Activated CD8-positive, alpha-beta memory T cell treated with anti-CD3 and anti-CD28 coated beads for 36 hours (primary cell): ENCODE results near the gene HOXA7. TPM values are rescaled to one million over a fixed set of nuclear protein-coding genes. Genes with fewer than 3 reads are reported as not detected.

Source experiments
- CTCF ChIA-PET: fragments of 350-600 bp; sonication (Branson Sonifier 250); formaldehyde crosslinking; loops from one replicate; lab custom pipeline; 2021; ENCODE audit warnings: antibody characterized with exemption; lab: Charles Lee
- POLR2A ChIA-PET: fragments of 350-600 bp; sonication (Branson Sonifier 250); formaldehyde crosslinking; loops from one replicate; lab custom pipeline; 2021; ENCODE audit warnings: antibody characterized with exemption; lab: Charles Lee
- total RNA-seq, 2 experiments: library from RNA; stranded (reverse); gene quantifications; one replicate each; pipeline ENCODE4 v1.2.3, GENCODE V29; 2021

The HOXA7 gene
- total RNA-seq, 2 experiments from 2014 or later: not detected

DNA sequence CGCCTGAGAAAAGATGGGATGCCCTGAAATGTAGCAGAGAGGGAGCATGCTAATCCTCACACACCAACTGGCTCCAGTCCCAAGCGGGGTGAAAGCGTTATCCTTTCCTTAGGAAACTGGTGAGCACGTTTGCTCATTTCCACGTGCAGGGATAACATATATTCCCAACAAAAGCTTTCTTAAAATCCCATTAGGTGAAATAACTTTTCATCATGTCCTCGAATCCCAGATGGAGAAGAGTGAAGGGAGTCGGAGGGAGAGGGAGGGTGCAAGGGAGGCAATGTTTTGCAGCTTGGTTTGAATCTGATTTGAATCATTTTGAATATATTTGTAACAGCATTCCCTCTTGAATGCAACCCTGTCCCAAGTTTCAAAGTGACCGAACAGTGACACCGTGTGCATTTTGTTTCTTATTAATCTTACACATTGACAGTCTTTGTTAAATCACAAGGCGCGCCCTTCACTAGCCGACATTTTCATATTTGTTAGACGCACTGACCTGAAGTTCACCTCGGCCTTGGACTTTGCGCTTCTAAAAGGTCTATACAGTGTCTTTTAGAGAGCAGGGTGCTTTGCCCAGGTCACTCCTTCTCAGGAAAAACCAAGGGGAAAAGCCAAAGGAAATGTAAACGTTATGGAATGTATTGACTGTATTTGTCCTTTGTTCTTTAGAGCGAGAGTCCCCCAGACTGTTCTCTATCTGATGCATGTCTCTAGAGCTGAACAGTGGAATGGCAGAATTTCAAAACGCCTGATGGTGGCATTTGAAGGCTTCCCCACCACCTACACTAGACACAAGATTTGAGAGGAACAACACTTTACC is 22.9 kb downstream of the HOXA7 start:
- CTCF ChIA-PET: no interaction called here
- POLR2A ChIA-PET: no interaction called here

DNA sequence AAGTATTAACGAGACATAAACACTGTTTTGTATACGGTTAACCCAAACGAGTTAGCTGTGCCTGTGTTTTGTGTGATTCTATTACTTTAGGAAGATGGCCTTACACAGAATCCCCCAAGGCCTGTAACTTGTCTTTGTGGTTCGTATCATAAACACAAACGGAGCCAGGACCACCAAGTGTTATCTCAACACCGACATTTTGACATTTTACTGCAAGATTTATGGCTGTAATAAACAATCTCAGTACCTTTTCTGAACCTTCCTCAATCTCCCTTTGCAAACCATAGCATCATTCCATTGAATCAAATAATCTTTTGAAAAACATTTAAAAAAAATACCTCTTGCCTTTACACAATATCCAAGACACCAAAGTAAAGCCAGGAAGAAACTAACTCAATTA is 23.5 kb downstream of the HOXA7 start:
- ChIA-PET POLR2A (no interaction called here), CTCF (no interaction called here)

DNA sequence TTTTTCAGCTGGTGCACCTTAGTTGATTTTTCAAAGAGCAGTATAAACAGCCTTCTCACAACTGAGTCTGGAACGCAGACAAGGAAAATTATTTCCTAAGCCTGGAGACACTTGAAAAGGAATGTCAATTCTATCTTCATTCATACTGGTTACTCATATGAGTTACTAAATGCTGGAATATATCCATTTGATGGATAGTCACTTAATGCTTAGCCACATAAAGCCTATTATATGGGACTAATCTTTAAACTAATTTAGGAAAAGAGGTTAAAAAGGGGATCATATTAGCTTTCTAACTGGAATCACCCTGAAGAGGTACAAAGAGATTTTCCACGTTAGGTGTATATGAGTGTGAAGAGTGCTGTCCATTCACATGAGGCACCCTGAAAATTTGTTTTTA is 24.3 kb downstream of the HOXA7 start:
- ChIA-PET CTCF (interaction anchor here (1.7 kb wide), 1 partner anchor 29 kb away, joined by 4 read pairs; no protein-coding TSS in a partner anchor), POLR2A (no interaction called here)

DNA sequence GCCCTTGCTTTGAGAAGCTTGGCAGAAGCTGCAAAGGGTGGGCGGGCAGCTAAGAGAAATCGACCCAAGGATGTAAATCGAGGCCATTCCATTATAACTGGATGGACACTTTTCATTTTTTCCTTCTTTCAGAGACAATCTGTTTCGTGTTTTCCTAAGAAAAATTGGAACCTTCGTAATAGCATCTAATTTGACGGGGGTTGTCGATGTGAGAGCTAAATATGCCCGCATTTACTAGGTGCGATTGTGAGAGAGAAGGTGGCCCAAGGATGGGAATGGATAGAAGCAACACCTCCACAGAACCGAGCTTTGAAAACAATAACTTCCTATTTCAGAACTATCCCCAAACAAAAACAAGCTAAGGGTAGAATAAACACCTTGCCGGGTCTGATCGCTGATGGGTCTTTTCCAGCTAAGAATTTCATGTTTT is 25.1 kb downstream of the HOXA7 start:
- ChIA-PET POLR2A (interaction anchor here (1.0 kb wide), 1 partner anchor 11 kb away, joined by 6 read pairs; no protein-coding TSS in a partner anchor), CTCF (interaction anchor here (1.5 to 1.7 kb wide), 2 partner anchors 20 to 29 kb away, joined by 4 read pairs; no protein-coding TSS in a partner anchor)

DNA sequence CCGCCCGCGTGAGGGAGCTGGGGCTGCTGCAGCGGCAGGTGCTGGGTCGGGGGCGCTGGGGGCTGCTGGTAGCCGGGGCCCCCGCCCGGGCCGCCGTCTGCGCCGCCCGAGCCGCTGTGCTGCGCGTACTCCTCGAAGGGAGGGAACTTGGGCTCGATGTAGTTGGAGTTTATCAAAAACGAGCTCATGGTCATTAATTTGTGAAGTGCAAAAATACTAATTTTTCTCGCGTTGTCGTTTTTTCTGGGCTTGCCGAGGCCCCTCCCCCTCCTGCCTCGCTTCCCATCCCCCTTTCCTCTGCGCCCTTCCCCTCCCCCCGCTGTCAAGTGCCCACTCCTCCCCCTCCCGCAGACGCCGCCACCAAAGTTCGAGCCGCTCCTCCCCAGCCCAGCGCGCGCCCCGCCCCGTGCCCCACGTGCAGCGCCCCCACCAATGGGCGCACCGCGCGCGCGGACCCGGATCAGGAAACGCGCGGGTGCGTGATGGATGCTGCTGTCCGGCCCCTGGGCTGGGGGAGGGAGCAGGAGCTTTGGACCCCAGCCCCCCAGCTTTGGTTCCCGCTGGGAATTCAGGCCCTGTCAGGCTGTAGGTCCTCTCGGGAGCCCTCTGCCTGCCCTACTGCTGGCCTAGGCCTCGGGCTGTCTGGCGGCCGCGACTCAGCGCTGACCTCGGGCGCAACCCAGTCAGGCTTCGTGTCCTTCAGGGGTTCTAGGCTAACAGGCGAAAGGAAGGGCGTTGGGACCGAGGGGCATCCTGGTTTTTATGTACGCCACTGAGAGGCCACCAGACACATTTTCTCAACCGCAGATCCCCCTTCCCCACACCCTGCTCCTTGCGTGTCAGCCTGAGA is 25.7 kb downstream of the HOXA7 start, which contains the start of gene HOXA4:
Gene HOXA4, minus strand, starts transcription at position 218 of the 850 bp plus-strand sequence. Its CDS starts 24 bp downstream, at position 194.
- ChIA-PET CTCF (interaction anchor here (1.5 to 1.7 kb wide), 2 partner anchors 20 to 30 kb away, joined by 4 read pairs; no protein-coding TSS in a partner anchor), POLR2A (interaction anchor here (1.0 kb wide), 1 partner anchor 10 kb away, joined by 6 read pairs; no protein-coding TSS in a partner anchor)

DNA sequence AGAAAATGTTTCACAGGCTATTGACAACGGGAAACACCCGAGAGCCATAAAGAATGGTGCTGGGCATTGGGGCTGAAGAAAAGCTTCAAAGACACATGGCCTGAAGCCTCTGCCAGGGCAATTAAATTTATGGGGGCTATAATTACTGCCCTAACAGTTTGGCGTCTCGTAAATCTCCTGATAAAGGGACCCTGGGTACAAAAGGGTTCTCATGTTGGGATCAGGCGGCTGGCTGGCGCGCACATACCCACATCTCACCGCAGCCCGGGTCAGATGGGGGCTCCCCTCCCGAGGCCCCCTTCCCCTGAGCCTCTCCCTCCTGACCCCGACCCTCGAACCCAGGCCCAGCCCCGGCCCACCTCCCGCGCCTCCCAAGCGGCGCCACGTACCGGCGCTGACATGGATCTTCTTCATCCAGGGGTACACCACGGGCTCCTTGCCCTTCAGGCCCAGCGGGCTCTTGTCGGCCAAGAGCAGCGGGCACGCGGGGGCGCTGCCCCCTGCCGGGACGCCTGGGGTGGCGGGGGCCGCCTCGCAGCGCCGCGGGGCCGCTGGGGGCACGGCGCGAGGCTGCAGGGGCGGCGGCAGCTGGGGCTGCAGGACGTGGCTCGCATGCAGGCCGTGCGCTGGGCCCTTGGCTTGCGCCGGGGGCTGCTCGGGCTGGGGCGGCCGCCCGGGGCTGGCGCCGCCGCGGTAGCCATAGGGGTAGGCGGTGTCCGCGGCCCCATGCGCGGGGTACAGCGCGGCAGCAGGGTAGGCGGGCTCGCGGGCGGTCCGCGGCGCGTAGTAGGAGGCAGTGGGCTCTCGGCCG is 26.5 kb downstream of the HOXA7 start:
- ChIA-PET CTCF (no interaction called here), POLR2A (no interaction called here)

DNA sequence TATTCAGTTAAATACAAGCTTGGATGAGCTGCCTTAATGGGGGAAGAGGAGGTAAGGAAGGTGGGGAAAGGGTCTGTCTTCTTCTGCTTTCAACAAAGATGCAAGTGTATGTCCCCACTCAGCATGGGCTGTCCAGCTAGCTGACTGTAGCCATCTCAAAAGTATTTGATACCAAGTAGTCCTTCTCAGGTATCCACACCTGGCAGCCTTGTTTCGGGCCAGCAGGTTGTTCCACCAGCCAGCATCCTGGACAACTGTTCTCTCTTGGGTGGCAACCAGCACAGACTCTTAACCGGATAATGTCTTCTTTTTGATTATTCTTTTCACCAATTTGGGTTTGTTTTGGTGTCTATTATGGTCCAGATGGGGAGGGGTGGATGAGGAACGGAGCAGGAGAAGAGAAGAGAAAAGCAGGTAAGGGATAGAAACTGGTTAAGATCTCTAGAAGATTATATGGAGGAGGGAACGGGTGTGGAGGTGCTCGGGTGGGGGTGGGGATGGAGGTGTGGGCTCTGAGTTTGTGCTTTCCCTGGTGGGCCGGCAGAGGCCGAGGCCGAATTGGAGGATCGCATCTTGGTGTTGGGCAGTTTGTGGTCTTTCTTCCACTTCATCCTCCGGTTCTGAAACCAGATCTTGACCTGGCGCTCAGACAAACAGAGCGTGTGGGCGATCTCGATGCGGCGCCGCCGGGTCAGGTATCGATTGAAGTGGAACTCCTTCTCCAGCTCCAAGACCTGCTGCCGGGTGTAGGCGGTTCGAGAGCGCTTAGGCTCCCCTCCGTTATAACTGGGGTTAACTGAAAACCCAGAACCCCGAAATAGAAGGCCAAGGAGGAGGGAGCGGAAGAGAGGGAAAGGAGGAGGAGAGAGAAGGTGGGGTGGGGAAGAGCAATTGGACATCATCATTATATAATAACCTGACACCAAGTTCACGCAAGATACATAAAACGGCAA is 27.4 kb downstream of the HOXA7 start:
- ChIA-PET POLR2A (no interaction called here), CTCF (no interaction called here)

DNA sequence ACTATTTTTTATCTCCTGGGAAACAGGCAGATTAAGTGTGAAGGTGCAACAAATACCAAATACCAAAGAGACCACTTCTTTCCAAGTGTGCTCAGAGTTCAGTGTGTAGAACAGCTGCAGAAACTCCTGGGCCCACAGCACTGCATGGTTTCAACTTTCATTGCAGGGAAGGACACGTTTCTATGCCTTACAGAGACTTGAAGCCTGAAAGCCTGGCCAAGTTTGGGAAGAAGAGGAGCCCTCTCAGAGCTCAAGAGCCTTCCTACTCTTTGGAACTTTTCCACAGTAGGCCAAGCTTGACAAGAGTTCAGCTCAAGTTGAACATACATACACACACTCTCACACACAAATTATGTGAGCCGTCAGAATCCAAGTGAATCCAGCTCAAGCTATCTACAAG is 28.4 kb downstream of the HOXA7 start:
- CTCF ChIA-PET: no interaction called here
- POLR2A ChIA-PET: no interaction called here

DNA sequence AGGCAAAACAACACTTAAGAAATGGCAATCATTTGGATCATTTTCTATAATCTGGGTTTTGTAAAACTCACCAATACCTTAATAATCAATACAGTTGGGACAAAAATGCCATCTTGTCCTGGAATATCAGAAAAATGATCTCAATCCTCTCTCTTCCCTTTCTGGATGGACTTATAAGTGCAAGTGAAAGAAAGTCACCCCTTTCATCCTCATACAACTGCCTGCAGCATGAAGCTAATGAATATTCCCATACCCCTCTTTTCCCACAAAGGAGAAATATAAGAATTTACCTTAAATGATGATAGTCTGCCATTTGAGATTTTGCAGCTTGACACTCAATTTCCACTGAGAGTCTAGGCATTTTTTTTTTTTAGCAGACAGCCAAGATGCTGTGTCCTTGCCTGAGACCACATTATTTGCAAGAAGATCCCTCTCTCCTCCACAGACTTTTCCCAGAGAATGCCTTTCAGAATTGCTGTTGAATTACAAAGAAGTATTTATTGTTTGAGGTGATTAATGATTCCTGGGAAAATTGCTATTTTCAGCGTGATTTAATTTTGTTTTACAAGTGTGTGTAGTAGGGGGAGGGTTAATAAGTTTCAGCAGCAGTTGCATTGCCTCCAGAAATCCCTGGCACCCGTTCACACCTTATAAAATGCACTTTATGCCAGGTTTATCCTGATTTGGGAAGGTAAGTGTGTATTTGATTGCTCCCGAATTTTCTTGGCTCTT is 29.7 kb downstream of the HOXA7 start:
- POLR2A ChIA-PET: no interaction called here
- CTCF ChIA-PET: no interaction called here

DNA sequence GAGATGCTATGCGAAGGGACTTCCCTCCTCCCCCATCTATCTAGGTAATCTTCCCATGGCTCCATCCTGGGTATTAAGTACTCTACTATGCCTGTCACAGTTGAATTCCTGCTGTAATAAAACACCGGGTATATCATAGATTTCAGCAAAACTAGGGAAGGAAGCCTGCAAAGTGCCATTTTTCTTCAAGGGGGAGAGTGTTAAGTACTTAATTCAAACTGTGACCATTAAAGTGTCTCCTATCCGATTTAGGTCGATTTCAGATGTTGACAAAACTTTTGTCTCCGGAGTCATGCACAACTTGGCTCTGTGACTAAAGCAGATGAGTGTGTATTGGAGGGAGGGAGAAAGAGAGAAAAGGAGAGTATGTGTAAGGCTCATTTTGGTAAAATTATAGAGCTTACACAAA is 30.5 kb downstream of the HOXA7 start:
- POLR2A ChIA-PET: no interaction called here

DNA sequence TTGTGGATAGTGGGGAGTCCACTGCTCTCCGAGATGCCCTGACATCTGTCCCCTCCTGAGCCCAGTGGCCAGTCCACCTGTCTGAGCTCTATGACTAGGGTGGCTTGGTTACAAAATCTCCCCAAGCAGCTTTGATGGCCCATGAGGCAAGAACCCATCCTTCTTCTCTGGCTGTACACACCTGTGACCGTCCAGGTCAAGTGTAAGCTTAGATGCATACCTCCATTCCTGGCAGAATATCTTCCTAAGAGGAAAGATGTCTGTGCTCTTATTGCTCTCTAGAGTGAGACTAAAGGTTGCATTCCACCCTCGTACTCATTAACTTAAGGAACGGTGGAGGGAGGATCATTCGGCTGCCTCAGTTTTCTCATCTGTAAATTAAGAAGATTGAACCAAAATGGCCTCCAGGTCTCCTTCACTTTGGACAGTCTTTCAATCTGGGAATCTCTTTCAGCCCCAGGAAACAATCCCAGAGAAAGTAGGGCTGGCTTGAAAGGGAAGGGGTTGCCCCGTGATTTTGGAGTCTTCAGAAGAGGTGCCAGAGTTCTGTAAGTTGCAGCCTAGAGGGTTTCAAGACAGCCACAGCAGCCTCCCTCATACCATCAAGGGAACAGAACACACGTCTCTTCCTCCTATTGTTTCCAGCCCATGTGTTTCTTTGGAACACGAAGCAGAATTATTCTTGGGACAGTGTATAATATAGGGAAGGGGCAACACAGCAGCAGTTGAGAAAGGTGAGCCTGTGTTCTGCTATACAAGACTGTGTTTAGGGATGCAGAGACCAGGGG is 31.4 kb downstream of the HOXA7 start:
- POLR2A ChIA-PET: no interaction called here
- CTCF ChIA-PET: no interaction called here

More for the DNA sequence above, 30.5 kb downstream of the HOXA7 start:
- CTCF ChIA-PET: no interaction called here

DNA sequence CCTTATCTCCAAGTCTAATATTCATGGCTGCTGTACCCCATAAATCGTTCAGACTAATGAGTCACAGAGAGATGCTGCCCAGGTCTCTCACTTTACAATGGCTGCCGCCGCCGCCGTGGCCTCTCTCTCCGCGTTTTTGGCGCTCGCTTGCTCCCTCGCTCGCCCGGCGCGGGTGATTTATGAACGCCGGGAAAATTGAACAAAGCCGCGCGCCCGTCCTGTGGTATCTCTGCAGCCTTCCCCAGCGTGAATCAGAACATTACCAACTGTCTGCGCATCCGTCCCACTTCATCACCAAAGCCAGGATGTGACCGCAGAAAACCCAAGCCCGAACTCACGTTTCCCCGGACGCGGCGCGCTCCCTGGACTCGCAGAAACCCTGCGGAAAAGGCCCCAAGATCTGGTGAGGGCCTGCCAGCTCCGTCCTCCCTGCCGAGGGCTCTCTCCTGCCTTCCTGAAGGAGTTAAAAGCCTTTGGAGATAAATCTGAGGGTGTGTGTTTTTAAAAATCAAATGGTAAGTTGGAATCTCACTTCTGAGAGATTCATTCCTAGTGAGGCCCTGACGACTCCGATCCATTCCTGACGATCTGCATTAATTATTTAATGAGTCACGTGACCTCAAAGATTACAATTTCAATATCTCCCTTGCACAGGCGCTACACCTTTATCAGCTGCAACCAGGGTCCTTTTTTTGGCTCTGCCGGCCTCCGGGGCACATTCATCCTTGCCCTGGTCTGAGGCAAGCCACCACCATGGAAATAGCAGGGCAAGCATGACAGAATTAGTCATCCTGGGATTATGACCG is 32.2 kb downstream of the HOXA7 start:
- ChIA-PET POLR2A (no interaction called here), CTCF (no interaction called here)

DNA sequence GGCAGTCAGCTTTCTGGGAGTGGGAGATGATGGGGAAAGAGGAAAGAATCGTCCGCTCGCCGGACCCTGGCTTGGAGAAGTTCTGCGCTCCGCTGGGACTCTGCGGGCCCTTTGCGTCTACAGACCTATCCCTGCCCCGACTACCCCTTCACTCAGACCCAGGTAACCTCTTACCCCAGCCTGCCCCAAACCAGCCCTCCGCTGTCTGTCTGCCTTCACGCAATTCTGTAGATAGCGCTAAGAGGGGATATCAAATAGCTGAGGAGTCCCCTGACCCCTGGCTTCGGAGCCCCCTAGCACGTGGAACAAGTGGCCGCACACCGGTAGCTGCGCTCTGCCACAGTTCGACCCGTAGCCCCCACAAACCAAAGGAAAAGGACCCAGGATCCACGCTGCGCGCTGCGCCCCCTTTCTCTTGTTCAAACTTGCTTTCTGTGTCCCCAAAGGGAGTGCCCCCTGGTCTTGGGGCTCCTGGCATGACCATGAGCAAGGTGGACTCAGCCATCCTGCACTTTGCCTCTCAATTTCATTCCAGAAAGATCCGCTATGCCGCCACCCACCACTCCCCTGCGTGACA is 32.9 kb downstream of the HOXA7 start:
- ChIA-PET POLR2A (no interaction called here), CTCF (no interaction called here)

DNA sequence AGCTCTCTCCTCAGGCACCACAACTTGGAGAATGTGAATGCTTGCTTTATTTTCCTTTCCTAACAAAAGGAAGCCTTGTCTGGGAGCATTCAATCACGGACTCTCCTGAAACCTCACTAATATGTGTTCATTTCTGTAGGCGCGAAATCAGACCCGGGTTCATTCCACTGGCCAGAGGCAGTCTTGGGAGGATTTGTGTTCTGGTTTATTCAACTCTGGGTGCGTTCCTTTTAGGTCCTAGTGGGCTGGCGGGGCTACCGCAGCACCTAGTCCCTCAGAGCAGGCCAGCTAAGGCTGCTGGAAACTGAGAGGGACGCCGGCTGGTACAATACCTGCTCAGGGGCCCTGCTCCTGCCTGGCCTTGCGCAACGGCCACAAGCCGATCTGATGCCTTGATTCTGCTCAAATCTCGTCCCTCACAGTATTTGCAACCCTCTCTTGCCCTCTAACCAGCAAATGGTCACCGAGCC is 33.4 kb downstream of the HOXA7 start:
- POLR2A ChIA-PET: no interaction called here
- CTCF ChIA-PET: no interaction called here

DNA sequence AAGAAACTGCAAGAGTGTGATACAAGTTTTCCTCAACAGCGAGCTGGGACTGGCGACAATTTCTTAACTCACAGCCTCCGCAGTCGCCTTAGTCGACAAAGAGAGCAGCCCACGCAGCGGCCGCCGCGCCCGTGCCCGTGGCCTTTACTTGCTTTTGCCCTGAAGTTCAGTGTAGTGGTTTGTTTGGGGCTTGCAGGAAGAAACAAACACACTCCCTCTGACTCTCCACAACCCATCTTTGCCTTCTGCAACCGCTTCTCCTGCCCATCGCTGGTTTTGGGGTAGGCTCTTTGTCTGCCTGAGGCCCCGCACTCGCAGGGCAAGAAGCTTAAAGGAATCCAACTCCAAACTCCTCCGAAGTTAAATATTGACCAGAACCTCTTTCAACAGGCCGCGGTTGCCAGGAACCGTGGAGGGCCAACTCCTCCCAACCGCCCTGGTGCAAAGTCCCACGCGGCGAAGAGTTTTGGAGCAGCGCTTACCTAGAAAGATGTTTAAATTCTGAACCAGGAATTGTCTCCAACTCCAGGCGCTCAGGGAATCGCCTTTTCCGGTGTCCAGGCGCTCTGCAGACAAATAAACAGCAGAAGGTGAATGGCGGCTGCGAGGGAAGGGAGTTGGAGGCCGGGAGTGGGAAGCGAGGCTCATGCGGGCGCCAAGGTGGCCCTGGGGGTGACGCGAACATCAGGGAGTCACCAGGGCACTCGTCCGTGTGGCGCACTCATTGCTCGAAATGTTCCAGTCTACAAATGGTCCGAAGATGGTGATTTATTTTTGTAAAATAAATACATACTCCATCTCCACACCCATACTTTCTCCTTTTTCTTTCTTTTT is 34.2 kb downstream of the HOXA7 start:
- CTCF ChIA-PET: no interaction called here
- POLR2A ChIA-PET: no interaction called here
